GM10248 (cell line): ENCODE data around the gene ACSL1.

Experiments
- CTCF ChIA-PET: fragments of 300-600 bp; sonication (Branson Sonifier 250); formaldehyde crosslinking; extraction: SDS; loops from one replicate; lab custom pipeline; 2021; ENCODE audit warnings: antibody characterized with exemption; lab: Yijun Ruan, JAX
- POLR2A ChIA-PET: fragments of 350-650 bp; sonication (Branson Sonifier 250); formaldehyde crosslinking; extraction: SDS; loops from one replicate; lab custom pipeline; 2020; ENCODE audit warnings: antibody characterized with exemption; lab: Yijun Ruan, JAX
- DNase-seq: peaks from one replicate; pipeline ENCODE4 v3.0.0; 2012; ENCODE audit errors: extremely low spot score
- TF ChIP-seq, protein P1 (sequence below): IDR thresholded peaks from 2 replicates; pipeline ENCODE4 v1.5.1; 2012; ENCODE audit warnings: mild to moderate bottlenecking, low read depth; ENCODE audit errors: extremely low read depth, missing control alignments, control extremely low read depth

ACSL1 gene

GRCh38 chr4:184851886-184852285, 26.1 kb upstream of the ACSL1 start:
- TF ChIP-seq, protein P1, sequence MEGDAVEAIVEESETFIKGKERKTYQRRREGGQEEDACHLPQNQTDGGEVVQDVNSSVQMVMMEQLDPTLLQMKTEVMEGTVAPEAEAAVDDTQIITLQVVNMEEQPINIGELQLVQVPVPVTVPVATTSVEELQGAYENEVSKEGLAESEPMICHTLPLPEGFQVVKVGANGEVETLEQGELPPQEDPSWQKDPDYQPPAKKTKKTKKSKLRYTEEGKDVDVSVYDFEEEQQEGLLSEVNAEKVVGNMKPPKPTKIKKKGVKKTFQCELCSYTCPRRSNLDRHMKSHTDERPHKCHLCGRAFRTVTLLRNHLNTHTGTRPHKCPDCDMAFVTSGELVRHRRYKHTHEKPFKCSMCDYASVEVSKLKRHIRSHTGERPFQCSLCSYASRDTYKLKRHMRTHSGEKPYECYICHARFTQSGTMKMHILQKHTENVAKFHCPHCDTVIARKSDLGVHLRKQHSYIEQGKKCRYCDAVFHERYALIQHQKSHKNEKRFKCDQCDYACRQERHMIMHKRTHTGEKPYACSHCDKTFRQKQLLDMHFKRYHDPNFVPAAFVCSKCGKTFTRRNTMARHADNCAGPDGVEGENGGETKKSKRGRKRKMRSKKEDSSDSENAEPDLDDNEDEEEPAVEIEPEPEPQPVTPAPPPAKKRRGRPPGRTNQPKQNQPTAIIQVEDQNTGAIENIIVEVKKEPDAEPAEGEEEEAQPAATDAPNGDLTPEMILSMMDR: no peak
- ChIA-PET POLR2A (no interaction called here), CTCF (interaction anchor here (1.4 kb wide), 1 partner anchor 21 kb away, joined by 3 read pairs; no protein-coding TSS in a partner anchor)
- DNase-seq: no peak

DNA sequence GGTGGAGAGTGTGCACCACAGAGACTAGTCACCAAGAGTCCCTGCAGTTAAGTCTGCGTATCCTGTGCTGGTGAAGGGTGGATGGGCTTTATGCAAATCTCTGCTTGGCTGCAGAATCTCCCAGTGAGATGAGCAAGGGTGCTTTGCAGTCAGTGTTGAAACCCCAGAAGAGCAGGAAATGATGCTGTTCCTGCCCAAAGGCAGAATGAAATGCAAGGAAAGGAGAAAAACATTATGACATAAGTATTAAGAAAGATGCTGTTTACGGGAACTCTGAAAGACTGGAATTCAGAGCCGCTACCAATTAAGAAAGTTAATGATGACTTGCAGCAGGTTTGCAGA, 25.4 kb upstream of the ACSL1 start:
- TF ChIP-seq, protein P1: no peak
- ChIA-PET POLR2A (interaction anchor here (0.8 kb wide), 1 partner anchor 117 kb away, joined by 3 read pairs; no protein-coding TSS in a partner anchor), CTCF (interaction anchor here (1.0 kb wide), 1 partner anchor 17 kb away, joined by 4 read pairs; no protein-coding TSS in a partner anchor)
- DNase-seq: peak; percentile 40

GRCh38 chr4:184850431-184851199, 24.8 kb upstream of the ACSL1 start:
- peak; percentile 62 for DNase-seq
- TF ChIP-seq, protein P1: no peak
- POLR2A ChIA-PET: interaction anchor here (0.7 to 0.9 kb wide), 4 partner anchors 25 to 118 kb away, joined by 3 read pairs; partner anchors contain the start of gene ACSL1
- CTCF ChIA-PET: interaction anchor here (0.9 to 2.4 kb wide), 5 partner anchors 9 to 156 kb away, joined by 3 to 6 read pairs (median 3); no protein-coding TSS in a partner anchor

- ChIA-PET CTCF (interaction anchor here (0.9 to 2.4 kb wide), 5 partner anchors 10 to 156 kb away, joined by 3 to 6 read pairs (median 3); no protein-coding TSS in a partner anchor), POLR2A (interaction anchor here (0.7 to 0.9 kb wide), 3 partner anchors 25 to 117 kb away, joined by 3 read pairs; partner anchors contain the start of gene ACSL1)
- TF ChIP-seq, protein P1: no peak
- DNase-seq: no peak
These were observed 24.2 kb upstream of the ACSL1 start for GRCh38 chr4:184850018-184850417.

DNA sequence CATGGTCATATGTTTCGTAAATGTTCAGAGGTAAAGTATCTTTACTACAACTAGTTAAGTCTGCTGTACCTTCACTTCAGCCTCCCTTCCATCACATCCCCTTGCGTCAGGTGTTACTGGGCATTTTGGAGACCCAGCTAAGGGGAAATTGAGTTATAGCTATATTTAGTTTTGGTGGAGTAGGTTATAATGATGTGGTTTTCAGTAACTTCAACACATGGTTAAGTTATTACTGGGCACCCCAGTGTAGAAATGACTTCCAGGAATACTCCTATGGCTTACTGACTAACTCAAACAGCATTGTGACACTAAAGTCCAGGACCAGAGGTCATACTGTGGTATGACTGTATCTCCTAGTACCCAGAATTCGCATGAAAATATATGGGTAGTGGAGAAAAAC, 23.4 kb upstream of the ACSL1 start:
- TF ChIP-seq, protein P1: no peak
- DNase-seq: no peak
- POLR2A ChIA-PET: no interaction called here
- CTCF ChIA-PET: interaction anchor here (1.2 to 2.4 kb wide), 4 partner anchors 10 to 103 kb away, joined by 3 to 6 read pairs (median 3); no protein-coding TSS in a partner anchor

DNA sequence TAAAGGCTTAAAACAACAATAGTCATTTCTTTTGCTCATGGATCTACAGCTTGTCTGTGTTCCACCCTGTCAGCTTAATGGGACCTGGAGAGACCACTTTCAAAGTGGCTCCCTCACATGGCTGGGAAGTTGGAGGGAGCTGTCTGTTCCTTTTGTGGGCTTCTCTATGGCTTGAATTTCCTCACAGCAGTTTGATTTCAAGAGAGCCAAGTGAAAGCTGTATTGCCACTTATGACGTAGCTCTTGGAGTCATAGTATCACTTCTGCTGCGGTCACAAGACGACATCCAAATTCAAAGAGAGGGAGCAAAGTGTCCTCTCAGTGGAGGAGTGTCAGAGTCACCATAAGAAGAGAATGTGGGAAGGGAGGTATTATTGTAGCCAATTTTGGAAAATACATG, 22.7 kb upstream of the ACSL1 start:
- ChIA-PET POLR2A (interaction anchor here (0.5 kb wide), 1 partner anchor 550 kb away, joined by 5 read pairs; no protein-coding TSS in a partner anchor), CTCF (interaction anchor here (1.0 to 3.3 kb wide), 5 partner anchors 11 to 103 kb away, joined by 3 to 14 read pairs (median 3); no protein-coding TSS in a partner anchor)
- TF ChIP-seq, protein P1: no peak
- DNase-seq: no peak
